IPS-18a (cell line): Measurements from ENCODE around the gene GRIK2.

Experiments
- H3K27ac ChIP-seq: one replicate; pipeline ENCODE4 v1.5.1; 2013; ENCODE audit warnings: low read length
- H3K27me3 ChIP-seq: one replicate; pipeline ENCODE4 v1.6.1; 2013; ENCODE audit warnings: mild to moderate bottlenecking, low read length; ENCODE audit not compliant: control insufficient read depth, insufficient read depth
- H3K36me3 ChIP-seq: one replicate; pipeline ENCODE4 v1.6.1; 2013; ENCODE audit warnings: low read depth, low read length; ENCODE audit not compliant: control insufficient read depth
- H3K4me1 ChIP-seq: one replicate; pipeline ENCODE4 v1.6.1; 2013; ENCODE audit warnings: low read depth, low read length; ENCODE audit not compliant: control insufficient read depth
- H3K4me3 ChIP-seq: one replicate; pipeline ENCODE4 v1.5.1; 2013; ENCODE audit warnings: low read length
- H3K9ac ChIP-seq: one replicate; pipeline ENCODE4 v1.6.1; 2013; ENCODE audit warnings: mild to moderate bottlenecking, low read length, moderate library complexity
- H3K9me3 ChIP-seq: one replicate; pipeline ENCODE4 v1.6.1; 2013; ENCODE audit warnings: low read depth, low read length; ENCODE audit not compliant: control insufficient read depth

Gene GRIK2

DNA sequence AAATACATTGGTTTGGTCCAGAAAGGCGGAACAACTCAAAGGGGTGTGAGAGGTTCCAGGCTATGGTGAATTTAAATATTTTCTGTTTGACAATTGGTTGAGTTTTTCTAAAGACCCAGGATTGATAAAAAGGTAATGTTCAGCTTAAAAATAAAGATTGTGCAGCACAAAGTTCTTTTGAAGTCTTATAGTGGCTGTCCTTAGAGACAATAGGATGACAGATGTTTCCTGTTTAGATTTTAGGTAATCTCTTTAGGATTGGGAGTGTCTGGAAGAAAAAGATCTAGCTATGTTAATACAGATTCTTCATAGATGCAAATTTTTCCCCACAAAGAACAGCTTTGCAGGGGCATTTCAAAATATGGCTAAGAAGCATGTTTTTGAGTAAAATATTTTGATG lies 119.7 kb downstream of the GRIK2 start:
- Histone ChIP-seq H3K4me3 (no peak overlapping the region), H3K9me3 (no peaks in the 10 kb centered on the region), H3K9ac (no peak overlapping the region), H3K36me3 (no peaks in the 10 kb centered on the region), H3K4me1 (peaks cover 5% of the 10 kb centered on the region), H3K27ac (no peak overlapping the region), H3K27me3 (no peaks in the 10 kb centered on the region)

DNA sequence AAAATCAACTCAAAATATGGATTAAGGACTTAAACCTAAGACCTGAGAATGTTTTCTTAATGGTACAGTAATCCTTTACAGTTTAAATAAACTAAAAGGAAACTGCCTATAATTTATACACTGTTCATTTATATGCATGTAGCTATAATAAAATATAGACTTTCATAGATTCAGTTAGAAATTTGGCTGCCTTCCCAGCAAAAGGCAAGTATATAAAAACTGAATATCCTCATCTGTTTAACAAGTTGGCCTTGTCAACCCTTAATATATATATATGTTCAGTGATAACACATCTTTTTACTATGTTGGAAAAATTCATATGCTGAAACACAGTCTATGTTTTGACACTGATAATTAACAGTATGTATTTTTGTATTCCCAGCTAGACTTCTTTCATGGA lies 123.1 kb downstream of the GRIK2 start:
- no peaks in the 10 kb centered on the region for H3K9me3 ChIP-seq

DNA sequence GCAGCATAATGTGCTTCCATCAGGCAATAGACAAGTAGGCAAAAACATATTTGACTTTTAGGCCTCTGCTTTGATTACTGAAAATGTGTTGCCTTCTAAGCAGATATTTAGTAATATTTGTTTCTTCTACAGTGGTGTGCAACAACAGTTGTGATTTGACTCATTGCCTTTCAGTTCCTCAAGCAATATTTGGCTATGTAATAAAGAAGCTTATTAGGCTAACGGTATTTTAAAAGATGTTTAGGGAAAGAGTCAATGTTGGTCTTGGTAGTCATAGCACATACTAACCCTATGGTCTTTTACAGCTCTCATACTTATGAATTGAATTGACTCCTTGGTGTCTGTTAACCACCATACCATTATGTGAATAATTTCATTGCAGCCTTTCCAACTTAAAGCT lies 124.1 kb downstream of the GRIK2 start:
- H3K4me3 ChIP-seq, result no peak overlapping the region
- no peak overlapping the region for H3K27ac ChIP-seq
- H3K9me3 ChIP-seq, result no peaks in the 10 kb centered on the region
- peaks cover 5% of the 10 kb centered on the region for H3K4me1 ChIP-seq
- no peaks in the 10 kb centered on the region for H3K36me3 ChIP-seq
- no peaks in the 10 kb centered on the region for H3K27me3 ChIP-seq
- no peak overlapping the region for H3K9ac ChIP-seq

More for the DNA sequence above, 123.1 kb downstream of the GRIK2 start:
- Histone ChIP-seq H3K4me1 (peaks cover 5% of the 10 kb centered on the region), H3K4me3 (no peak overlapping the region), H3K27me3 (no peaks in the 10 kb centered on the region), H3K9ac (no peak overlapping the region), H3K27ac (no peak overlapping the region), H3K36me3 (no peaks in the 10 kb centered on the region)

DNA sequence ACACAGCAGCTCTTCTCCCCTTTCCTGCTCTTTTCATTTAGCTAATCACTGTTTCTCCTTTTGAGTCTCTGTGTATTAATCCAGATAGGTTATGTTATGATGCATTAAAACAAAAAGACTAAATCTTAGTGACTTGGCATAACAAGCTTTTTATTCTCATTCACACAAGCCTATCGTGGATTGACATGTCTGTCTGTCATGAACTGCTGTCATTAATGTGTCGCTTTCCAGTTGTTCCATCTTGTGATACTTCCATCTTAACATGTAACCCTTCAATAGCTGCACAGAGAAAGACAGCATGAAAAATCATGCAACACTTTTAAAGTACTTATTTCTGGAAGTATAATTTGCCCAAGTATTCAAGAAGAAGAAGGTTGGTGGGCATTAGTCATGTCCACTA lies 128.7 kb downstream of the GRIK2 start:
- Histone ChIP-seq H3K27me3 (no peaks in the 10 kb centered on the region), H3K36me3 (no peaks in the 10 kb centered on the region), H3K4me1 (no peaks in the 10 kb centered on the region), H3K9me3 (no peaks in the 10 kb centered on the region), H3K9ac (no peak overlapping the region), H3K27ac (no peak overlapping the region), H3K4me3 (no peak overlapping the region)

DNA sequence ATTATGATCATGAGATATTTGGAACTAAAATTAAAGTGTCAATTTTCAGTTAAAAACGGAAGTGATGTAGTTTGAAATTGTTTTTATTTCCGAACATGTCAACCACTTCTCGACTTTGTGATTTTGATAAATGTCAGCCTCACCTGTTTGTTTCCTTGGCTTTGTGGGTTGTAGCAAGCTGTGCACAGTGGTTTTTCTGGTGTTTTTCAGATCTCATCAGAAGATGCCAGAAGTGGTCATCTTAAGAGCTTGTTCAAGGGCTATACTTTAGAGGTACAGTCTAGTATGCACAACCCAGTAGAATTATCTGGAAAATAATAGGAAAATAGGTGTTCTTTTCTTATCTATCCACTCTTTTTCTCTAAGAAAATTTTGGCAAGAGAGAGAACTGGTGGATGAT lies 134.0 kb downstream of the GRIK2 start:
- Histone ChIP-seq H3K9me3 (no peaks in the 10 kb centered on the region), H3K4me1 (no peaks in the 10 kb centered on the region), H3K27ac (no peak overlapping the region), H3K36me3 (no peaks in the 10 kb centered on the region), H3K4me3 (no peak overlapping the region), H3K27me3 (no peaks in the 10 kb centered on the region), H3K9ac (no peak overlapping the region)

DNA sequence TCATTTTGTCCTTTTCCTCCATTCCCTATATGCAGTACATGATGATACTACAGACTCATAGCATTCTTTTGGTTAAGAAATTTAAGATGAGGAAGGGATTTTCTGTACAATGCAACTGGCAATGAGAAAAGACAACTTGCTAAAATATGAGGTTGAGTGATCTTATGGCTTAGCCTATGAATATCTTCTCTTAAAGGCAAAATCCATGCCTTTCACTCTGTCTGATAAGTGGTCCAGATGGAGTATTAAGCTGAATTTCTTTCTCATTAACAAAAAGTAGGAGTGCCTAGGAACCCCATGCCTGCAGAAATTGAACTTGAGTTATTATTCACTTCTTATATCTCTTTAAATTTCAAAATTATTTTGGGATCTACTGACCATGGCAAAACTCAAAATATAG lies 135.3 kb downstream of the GRIK2 start:
- Histone ChIP-seq H3K9ac (no peak overlapping the region), H3K27ac (no peak overlapping the region), H3K4me1 (no peaks in the 10 kb centered on the region), H3K27me3 (no peaks in the 10 kb centered on the region), H3K4me3 (no peak overlapping the region), H3K9me3 (no peaks in the 10 kb centered on the region), H3K36me3 (no peaks in the 10 kb centered on the region)

DNA sequence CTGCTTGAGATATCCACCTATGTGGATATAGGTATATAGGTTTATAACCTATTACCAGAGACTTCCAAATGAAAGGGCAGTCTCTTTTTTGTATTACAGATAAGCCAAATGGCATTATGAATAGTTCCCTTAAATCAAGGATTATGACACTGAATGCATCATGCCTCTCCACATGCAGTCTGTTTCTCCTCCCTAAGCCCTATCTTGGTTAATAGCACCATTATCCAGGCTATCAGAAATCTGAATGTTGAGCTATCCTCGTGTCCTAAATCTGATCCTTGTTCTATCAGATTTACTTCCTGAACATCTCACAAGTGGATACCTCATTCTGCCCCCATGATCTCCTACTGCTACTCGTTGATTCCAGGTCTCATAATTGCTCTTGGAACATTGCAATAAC lies 138.0 kb downstream of the GRIK2 start:
- H3K27me3 ChIP-seq, result no peaks in the 10 kb centered on the region
- H3K9ac ChIP-seq, result no peak overlapping the region
- H3K36me3 ChIP-seq, result no peaks in the 10 kb centered on the region
- no peaks in the 10 kb centered on the region for H3K4me1 ChIP-seq
- no peak overlapping the region for H3K27ac ChIP-seq
- no peak overlapping the region for H3K4me3 ChIP-seq
- H3K9me3 ChIP-seq, result no peaks in the 10 kb centered on the region

DNA sequence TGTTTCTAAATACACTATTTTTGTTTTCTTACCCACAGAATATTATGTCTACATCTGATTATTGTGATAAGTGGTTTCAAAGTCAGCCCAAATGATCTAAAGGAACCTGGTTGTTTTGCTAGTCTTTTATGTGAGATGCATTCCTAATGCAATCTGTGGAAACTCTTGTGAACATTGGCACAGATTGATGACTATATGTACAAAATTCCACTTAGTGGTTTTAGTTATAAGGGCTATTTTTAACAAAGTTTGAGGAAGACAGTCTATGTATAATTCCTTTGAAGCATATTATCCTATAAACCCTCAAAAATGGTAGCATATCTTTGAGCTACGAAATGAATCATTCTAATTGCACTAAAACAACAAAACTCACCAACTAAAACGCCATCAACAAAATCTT lies 140.9 kb downstream of the GRIK2 start:
- Histone ChIP-seq H3K9ac (no peak overlapping the region), H3K4me1 (no peaks in the 10 kb centered on the region), H3K9me3 (no peaks in the 10 kb centered on the region), H3K4me3 (no peak overlapping the region), H3K27me3 (no peaks in the 10 kb centered on the region), H3K27ac (no peak overlapping the region), H3K36me3 (no peaks in the 10 kb centered on the region)

DNA sequence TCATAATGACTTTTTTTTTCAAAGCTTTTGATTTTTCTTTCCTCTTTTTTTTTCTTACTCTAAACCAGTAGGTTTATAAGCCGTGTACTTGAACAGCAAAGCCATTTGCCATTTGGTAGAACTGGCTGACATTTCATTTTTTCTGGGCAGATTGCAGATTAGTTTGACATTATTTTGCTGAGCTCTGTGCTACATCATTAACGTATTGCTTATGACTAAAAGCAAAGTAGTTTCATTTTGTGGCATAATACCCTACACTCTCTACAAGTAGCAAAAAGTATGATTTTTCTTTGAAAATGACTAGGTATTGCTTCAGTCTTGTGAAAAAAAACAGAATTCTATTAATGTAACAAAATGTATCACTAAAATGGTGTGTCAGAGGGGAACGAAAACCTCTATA lies 141.3 kb downstream of the GRIK2 start:
- H3K27me3 ChIP-seq, result no peaks in the 10 kb centered on the region
- no peaks in the 10 kb centered on the region for H3K9me3 ChIP-seq
- H3K27ac ChIP-seq, result no peak overlapping the region
- H3K36me3 ChIP-seq, result no peaks in the 10 kb centered on the region
- H3K4me1 ChIP-seq, result no peaks in the 10 kb centered on the region
- H3K4me3 ChIP-seq, result no peak overlapping the region
- H3K9ac ChIP-seq, result no peak overlapping the region

DNA sequence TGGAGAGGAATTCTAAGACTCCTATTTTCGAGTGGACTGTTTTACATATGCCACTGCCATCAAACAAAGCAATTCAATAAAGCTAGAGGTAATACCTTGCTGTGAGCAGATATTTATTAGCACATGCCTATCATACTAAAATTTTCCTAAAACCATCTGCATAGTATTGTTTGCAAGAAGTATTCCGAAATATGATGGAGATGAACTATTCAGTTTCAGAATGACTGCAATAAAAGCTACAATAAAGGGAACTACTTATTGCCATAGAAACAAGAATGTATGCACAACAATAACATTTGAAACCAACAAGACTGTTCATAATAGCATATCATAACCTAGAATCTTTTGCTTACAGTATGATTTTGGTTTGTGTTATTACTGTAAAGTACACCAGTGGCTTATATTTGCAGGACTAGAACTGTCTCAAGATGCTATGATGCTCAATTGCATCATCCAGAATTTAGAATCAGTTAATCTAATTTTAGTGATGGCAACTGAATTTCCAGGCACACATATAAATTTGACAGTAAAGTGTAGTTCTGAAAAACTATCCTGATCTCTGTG lies 144.3 kb downstream of the GRIK2 start:
- Histone ChIP-seq H3K9me3 (no peaks in the 10 kb centered on the region), H3K36me3 (no peaks in the 10 kb centered on the region), H3K27ac (no peak overlapping the region), H3K27me3 (no peaks in the 10 kb centered on the region), H3K9ac (no peak overlapping the region), H3K4me3 (no peak overlapping the region), H3K4me1 (no peaks in the 10 kb centered on the region)

DNA sequence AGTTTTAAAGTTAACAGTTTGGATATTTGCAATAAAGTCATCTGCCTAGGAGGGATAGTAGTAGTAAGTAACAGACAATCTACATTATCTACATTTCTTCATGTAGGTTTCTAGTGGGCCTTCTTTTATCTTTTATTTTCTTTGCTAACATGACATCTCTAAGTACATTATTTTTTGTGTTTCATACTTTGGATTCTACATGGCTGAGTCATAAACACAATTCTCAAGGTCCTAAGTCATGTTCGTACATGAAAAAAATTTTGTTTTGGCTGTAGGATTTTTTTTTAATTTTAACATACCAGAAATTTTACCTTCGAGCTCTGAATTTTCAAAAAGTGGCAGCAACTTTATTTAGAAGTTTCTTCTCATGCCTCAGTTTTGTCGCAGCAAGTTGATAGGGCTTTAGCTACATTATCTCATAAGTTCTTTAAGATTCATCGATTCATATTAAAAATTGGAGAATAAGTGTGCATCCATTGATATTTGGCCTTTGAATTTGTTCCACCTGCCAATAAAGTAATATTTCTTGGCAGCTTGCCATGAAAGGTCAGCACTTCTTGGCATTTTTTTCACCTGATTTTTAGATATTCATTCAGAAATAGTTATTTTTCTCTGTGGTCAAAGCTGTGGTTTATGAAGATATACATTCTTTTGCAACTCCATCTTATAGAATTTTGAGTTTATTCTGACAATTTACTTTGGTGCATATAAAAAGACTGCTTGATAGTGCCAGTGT lies 146.2 kb downstream of the GRIK2 start:
- Histone ChIP-seq H3K9ac (no peak overlapping the region), H3K4me1 (no peaks in the 10 kb centered on the region), H3K27ac (no peak overlapping the region), H3K4me3 (no peak overlapping the region), H3K27me3 (no peaks in the 10 kb centered on the region), H3K9me3 (no peaks in the 10 kb centered on the region), H3K36me3 (no peaks in the 10 kb centered on the region)

DNA sequence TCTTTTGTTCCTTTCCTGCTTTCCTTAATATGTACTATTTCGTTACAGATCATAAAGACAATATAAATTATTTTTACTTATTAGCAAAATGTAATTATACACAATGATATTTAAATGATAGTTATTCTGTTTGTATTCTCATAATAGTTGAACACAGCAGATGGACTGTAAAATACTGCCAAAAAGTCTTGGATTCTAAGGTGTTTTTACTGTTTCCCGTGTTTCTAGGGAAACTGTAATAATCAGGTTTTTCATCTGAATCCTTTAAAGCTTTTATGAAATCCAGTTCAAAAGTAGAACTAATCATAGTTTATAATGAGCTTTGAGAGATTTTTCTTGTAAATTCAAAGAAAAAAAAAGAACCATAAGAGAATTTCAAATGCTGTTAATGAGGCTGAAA lies 148.4 kb downstream of the GRIK2 start:
- Histone ChIP-seq H3K27ac (no peak overlapping the region), H3K4me1 (no peaks in the 10 kb centered on the region), H3K27me3 (no peaks in the 10 kb centered on the region), H3K9me3 (no peaks in the 10 kb centered on the region), H3K36me3 (no peaks in the 10 kb centered on the region), H3K9ac (no peak overlapping the region), H3K4me3 (no peak overlapping the region)
